ENCODE measurements around the gene KAZALD1. TPM values are rescaled to one million over a fixed set of nuclear protein-coding genes. Genes with fewer than 3 reads are reported as not detected.

The KAZALD1 gene
- total and polyA plus RNA-seq, 2 experiments from 2014 or later = 27.5 to 52.9 TPM

- Histone ChIP-seq H3K9me3 (ENCODE audit: low read depth) (no peaks in the 10 kb centered on the region), H3K27ac (peak overlapping the region; percentile 52), H3K27me3 (peaks cover 30% of the 10 kb centered on the region), H3K4me1 (ENCODE audit: low read depth) (peaks cover 33% of the 10 kb centered on the region), H3K4me3 (peak overlapping the region; percentile 46), H3K36me3 (no peaks in the 10 kb centered on the region)
- DNase-seq (ENCODE audit: low read depth in 1 of 2, low spot score in 1 of 2) = peak; percentile 60 to 75
- TF ChIP-seq CTCF (IDR thresholded peaks at IDR 0.05; ENCODE audit: low read depth, low read length) = peak; percentile 58
Measured at GRCh38 chr10:101066146-101066895, 4.5 kb downstream of the KAZALD1 start.

- DNase-seq (ENCODE audit: low read depth in 1 of 2, low spot score in 1 of 2) = peak in 1 of 2 donors; percentile 31
- H3K9me3 ChIP-seq (ENCODE audit: low read depth) = no peaks in the 10 kb centered on the region
- TF ChIP-seq CTCF (IDR thresholded peaks at IDR 0.05; ENCODE audit: low read depth, low read length) = no peak
- H3K36me3 ChIP-seq = no peaks in the 10 kb centered on the region
- peaks cover 27% of the 10 kb centered on the region for H3K4me1 ChIP-seq (ENCODE audit: low read depth)
- H3K4me3 ChIP-seq = peak overlapping the region; percentile 46
- no peak overlapping the region for H3K27ac ChIP-seq
- peaks cover 30% of the 10 kb centered on the region for H3K27me3 ChIP-seq
Measured at GRCh38 chr10:101066896-101067355, 5.1 kb downstream of the KAZALD1 start.

GRCh38 chr10:101067356-101068083 lies 5.7 kb downstream of the KAZALD1 start:
- TF ChIP-seq CTCF (IDR thresholded peaks at IDR 0.05; ENCODE audit: low read depth, low read length) = peak; percentile 85
- no peak overlapping the region for H3K27ac ChIP-seq
- H3K36me3 ChIP-seq = no peaks in the 10 kb centered on the region
- DNase-seq (ENCODE audit: low read depth in 1 of 2, low spot score in 1 of 2) = peak; percentile 83 to 87
- H3K27me3 ChIP-seq = peaks cover 30% of the 10 kb centered on the region
- H3K4me3 ChIP-seq = peak overlapping the region; percentile 46
- peaks cover 23% of the 10 kb centered on the region for H3K4me1 ChIP-seq (ENCODE audit: low read depth)
- H3K9me3 ChIP-seq (ENCODE audit: low read depth) = no peaks in the 10 kb centered on the region

- Histone ChIP-seq H3K4me1 (ENCODE audit: low read depth) (peaks cover 13% of the 10 kb centered on the region), H3K27me3 (peaks cover 24% of the 10 kb centered on the region), H3K36me3 (no peaks in the 10 kb centered on the region), H3K4me3 (no peak overlapping the region), H3K9me3 (ENCODE audit: low read depth) (no peaks in the 10 kb centered on the region), H3K27ac (no peak overlapping the region)
- no peak for TF ChIP-seq CTCF (IDR thresholded peaks at IDR 0.05; ENCODE audit: low read depth, low read length)
- no peak for DNase-seq (ENCODE audit: low read depth in 1 of 2, low spot score in 1 of 2)
Measured at GRCh38 chr10:101069441-101069840, 7.7 kb downstream of the KAZALD1 start.

DNA sequence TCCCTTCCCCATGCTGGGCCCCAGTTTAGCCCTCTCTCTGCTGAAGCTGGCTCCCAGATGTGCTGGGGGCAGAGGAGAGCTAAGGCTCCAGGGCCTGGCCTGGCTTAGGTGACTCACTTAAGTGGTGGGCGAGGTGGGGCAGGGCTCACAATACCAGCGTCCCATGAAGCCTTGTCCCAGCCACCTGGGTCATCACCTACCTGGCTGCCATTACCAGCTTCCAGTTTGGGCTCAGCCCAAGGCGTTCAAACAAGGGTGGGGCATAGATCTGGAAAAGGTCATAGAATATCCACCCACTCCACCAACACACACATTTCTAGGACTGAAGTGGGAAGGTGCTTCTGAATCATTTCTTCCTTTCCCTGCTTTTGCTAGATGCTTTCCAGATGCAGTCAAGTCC lies 8.3 kb downstream of the KAZALD1 start:
- Histone ChIP-seq H3K4me1 (ENCODE audit: low read depth) (peaks cover 12% of the 10 kb centered on the region), H3K9me3 (ENCODE audit: low read depth) (no peaks in the 10 kb centered on the region), H3K27me3 (peaks cover 17% of the 10 kb centered on the region), H3K4me3 (no peak overlapping the region), H3K36me3 (no peaks in the 10 kb centered on the region), H3K27ac (no peak overlapping the region)
- TF ChIP-seq CTCF (IDR thresholded peaks at IDR 0.05; ENCODE audit: low read depth, low read length) = no peak
- DNase-seq (ENCODE audit: low read depth in 1 of 2, low spot score in 1 of 2) = no peak
